ENCODE measurements around the gene CMPK2.

The CMPK2 gene

GRCh38 chr2:6810961-6811360 lies 54.7 kb downstream of the CMPK2 start:
- DNase-seq (ENCODE audit: low spot score): no peak

GRCh38 chr2:6808426-6808825 lies 57.3 kb downstream of the CMPK2 start:
- DNase-seq (ENCODE audit: low spot score): no peak

- DNase-seq (ENCODE audit: low spot score): no peak
These were observed 59.1 kb downstream of the CMPK2 start for GRCh38 chr2:6806604-6807003.

- DNase-seq (ENCODE audit: low spot score): no peak
These were observed 65.2 kb downstream of the CMPK2 start for GRCh38 chr2:6800553-6800952.
